ENCODE results near the gene CDKN2B-AS1.

CDKN2B-AS1 gene

GRCh38 chr9:21982861-21983560, 11.6 kb upstream of the CDKN2B-AS1 start:
- DNase-seq = no peak

GRCh38 chr9:21983561-21983935, 11.0 kb upstream of the CDKN2B-AS1 start:
- no peak for DNase-seq

GRCh38 chr9:21984101-21984500, 10.5 kb upstream of the CDKN2B-AS1 start:
- DNase-seq = no peak

- DNase-seq = no peak
These were observed 8.5 kb upstream of the CDKN2B-AS1 start for GRCh38 chr9:21985964-21986667.

GRCh38 chr9:21988056-21988990, 6.3 kb upstream of the CDKN2B-AS1 start:
- no peak for DNase-seq

- no peak for DNase-seq
These were observed 5.0 kb upstream of the CDKN2B-AS1 start for GRCh38 chr9:21989440-21990189.

GRCh38 chr9:21991072-21991959, 3.3 kb upstream of the CDKN2B-AS1 start:
- no peak for DNase-seq

GRCh38 chr9:21993007-21993406, 1.6 kb upstream of the CDKN2B-AS1 start:
- no peak for DNase-seq

GRCh38 chr9:21993893-21994555, 567 bp upstream of the CDKN2B-AS1 start, which contains the start of gene CDKN2A:
CDKN2A (minus strand) TSS chr9:21994392.
- DNase-seq = no peak

- peak in 2 of 4 experiments; percentile 39 to 42 for DNase-seq
These were observed 545 bp downstream of the CDKN2B-AS1 start for GRCh38 chr9:21995006-21995665.

GRCh38 chr9:21995666-21996398, 1.2 kb downstream of the CDKN2B-AS1 start:
- DNase-seq = no peak

GRCh38 chr9:21996438-21996837, 1.8 kb downstream of the CDKN2B-AS1 start:
- no peak for DNase-seq

- DNase-seq = no peak
These were observed 2.3 kb downstream of the CDKN2B-AS1 start for GRCh38 chr9:21996858-21997257.

GRCh38 chr9:21997480-21997879, 2.9 kb downstream of the CDKN2B-AS1 start:
- DNase-seq = no peak

GRCh38 chr9:21998026-21998425, 3.4 kb downstream of the CDKN2B-AS1 start:
- no peak for DNase-seq

GRCh38 chr9:22002038-22002437, 7.4 kb downstream of the CDKN2B-AS1 start:
- no peak for DNase-seq

- no peak for DNase-seq
These were observed 10.6 kb downstream of the CDKN2B-AS1 start for GRCh38 chr9:22005021-22005701.

- no peak for DNase-seq
These were observed 11.4 kb downstream of the CDKN2B-AS1 start for GRCh38 chr9:22005702-22006606.

Data from activated naive CD4-positive, alpha-beta T cell (primary cell).